K562 (cell line): Measurements from ENCODE around the gene HYOU1. TPM values are rescaled to one million over a fixed set of nuclear protein-coding genes. Genes with fewer than 3 reads are reported as not detected.

ENCODE experiments used
- ATF6 ChIP-seq: sonication (generic); formaldehyde crosslinking; IDR thresholded peaks from 2 replicates; pipeline ENCODE4 v1.4.0; 2020; ENCODE audit warnings: mild to moderate bottlenecking, missing genetic modification reagents
- DIDO1 ChIP-seq: fragments of 450-650 bp; IDR thresholded peaks from 2 replicates; pipeline ENCODE4 v1.6.1; 2016; ENCODE audit warnings: low read depth, missing biosample characterization, missing genetic modification characterization
- JUND ChIP-seq, 2 experiments: IDR thresholded peaks; 2 replicates in 1 of 2; 3 replicates in 1 of 2; pipeline ENCODE4 v1.6.1; 2011; ENCODE audit warnings: borderline replicate concordance in 2 of 2, low read depth in 2 of 2, low read length in 2 of 2, improper control_type of control experiment in 1 of 2, missing biosample characterization in 1 of 2, missing genetic modification characterization in 1 of 2, missing genetic modification reagents in 1 of 2
- MAZ ChIP-seq, 2 experiments: fragments of 450-650 bp in 1 of 2; sonication (generic) in 1 of 2; formaldehyde crosslinking; IDR thresholded peaks in 1 of 2; conservative IDR thresholded peaks in 1 of 2; 2 replicates each; pipeline versions ENCODE4 v1.4.0 to v1.5.0; 2020; ENCODE audit warnings: mild to moderate bottlenecking in 1 of 2, missing genetic modification reagents in 1 of 2
- MLLT1 ChIP-seq, 2 experiments: fragments of 450-650 bp; IDR thresholded peaks; 2 replicates each; pipeline ENCODE4 v1.6.1; 2016
- MYNN ChIP-seq, 2 experiments: sonication (generic); formaldehyde crosslinking in 1 of 2; IDR thresholded peaks; 2 replicates each; pipeline versions ENCODE4 v1.5.0 to v1.6.1; 2016 to 2020; ENCODE audit warnings: antibody characterized with exemption in 1 of 2, missing genetic modification reagents in 1 of 2
- PCBP1 ChIP-seq: fragments of 200-400 bp; formaldehyde crosslinking; IDR thresholded peaks from 2 replicates; pipeline ENCODE4 v1.6.1; 2018; ENCODE audit warnings: mild to moderate bottlenecking, low read depth, low read length; ENCODE audit not compliant: poor library complexity, severe bottlenecking
- POLR2H ChIP-seq: IDR thresholded peaks from 2 replicates; pipeline ENCODE4 v1.6.1; 2016; ENCODE audit warnings: missing genetic modification characterization, low read depth, mild to moderate bottlenecking, control low read depth, missing compliant biosample characterization, moderate library complexity
- TEAD2 ChIP-seq: fragments of 450-650 bp; IDR thresholded peaks from 2 replicates; pipeline ENCODE4 v1.6.1; 2016; ENCODE audit warnings: missing genetic modification characterization, control low read depth, missing compliant biosample characterization
- ZNF444 ChIP-seq: fragments of 250-450 bp; sonication (Bioruptor Pico); IDR thresholded peaks from 2 replicates; pipeline ENCODE4 v1.4.0; 2020; ENCODE audit warnings: mild to moderate bottlenecking, moderate library complexity
- ZZZ3 ChIP-seq: fragments of 450-650 bp; IDR thresholded peaks from 2 replicates; pipeline ENCODE4 v1.6.1; 2016; ENCODE audit warnings: antibody characterized with exemption, mild to moderate bottlenecking, moderate library complexity
- polyA plus RNA-seq, 8 experiments: library from polyadenylated mRNA; depleted of rRNA in 4 of 8; stranded (reverse) in 5 of 8; unstranded in 3 of 8; fragments of >200 nt; fragmentation: Nextera tagmentation in 2 of 8; fragmentation: Illumina TruSeq in 1 of 8; extraction: Ambion mirVana in 2 of 8; extraction: Trizol in 1 of 8; gene quantifications; 2 replicates each; pipeline versions ENCODE4 v1.2.1 to v1.2.3, GENCODE V29; 2011 to 2014; ENCODE audit warnings: inconsistent platforms in 1 of 8, missing spikeins in 1 of 8
- total RNA-seq, 7 experiments: library from RNA; depleted of rRNA in 6 of 7; stranded (reverse); fragments of >200 nt in 6 of 7; fragmentation: Illumina TruSeq in 2 of 7; extraction: Trizol in 2 of 7; gene quantifications; 2 replicates each; pipeline versions ENCODE4 v1.2.1 to v1.2.3, GENCODE V29; 2011 to 2021; ENCODE audit warnings: low replicate concordance in 1 of 7
- TF ChIP-seq, protein P1 (sequence below): sonication (generic); formaldehyde crosslinking; IDR thresholded peaks from 2 replicates; pipeline ENCODE4 v1.9.0; 2022; ENCODE audit warnings: mild to moderate bottlenecking, missing genetic modification reagents
- TF ChIP-seq, protein P2 (sequence below): fragments of 450-650 bp; IDR thresholded peaks from 2 replicates; pipeline ENCODE4 v1.6.1; 2016
- TF ChIP-seq, protein P3 (sequence below), 2 experiments: fragments of 450-650 bp in 1 of 2; IDR thresholded peaks; 2 replicates each; pipeline ENCODE4 v1.6.1; 2011 to 2017; ENCODE audit warnings: low read depth in 2 of 2, antibody characterized with exemption in 1 of 2, borderline replicate concordance in 1 of 2, low read length in 1 of 2, mild to moderate bottlenecking in 1 of 2, mixed read lengths in 1 of 2; ENCODE audit not compliant: control insufficient read depth in 1 of 2

The HYOU1 gene
- total and polyA plus RNA-seq, 9 of the 15 experiments (the other 6 are each of a cell fraction or from before 2014, with no cell fraction given) = 19.5 to 197 (median 128) TPM

DNA sequence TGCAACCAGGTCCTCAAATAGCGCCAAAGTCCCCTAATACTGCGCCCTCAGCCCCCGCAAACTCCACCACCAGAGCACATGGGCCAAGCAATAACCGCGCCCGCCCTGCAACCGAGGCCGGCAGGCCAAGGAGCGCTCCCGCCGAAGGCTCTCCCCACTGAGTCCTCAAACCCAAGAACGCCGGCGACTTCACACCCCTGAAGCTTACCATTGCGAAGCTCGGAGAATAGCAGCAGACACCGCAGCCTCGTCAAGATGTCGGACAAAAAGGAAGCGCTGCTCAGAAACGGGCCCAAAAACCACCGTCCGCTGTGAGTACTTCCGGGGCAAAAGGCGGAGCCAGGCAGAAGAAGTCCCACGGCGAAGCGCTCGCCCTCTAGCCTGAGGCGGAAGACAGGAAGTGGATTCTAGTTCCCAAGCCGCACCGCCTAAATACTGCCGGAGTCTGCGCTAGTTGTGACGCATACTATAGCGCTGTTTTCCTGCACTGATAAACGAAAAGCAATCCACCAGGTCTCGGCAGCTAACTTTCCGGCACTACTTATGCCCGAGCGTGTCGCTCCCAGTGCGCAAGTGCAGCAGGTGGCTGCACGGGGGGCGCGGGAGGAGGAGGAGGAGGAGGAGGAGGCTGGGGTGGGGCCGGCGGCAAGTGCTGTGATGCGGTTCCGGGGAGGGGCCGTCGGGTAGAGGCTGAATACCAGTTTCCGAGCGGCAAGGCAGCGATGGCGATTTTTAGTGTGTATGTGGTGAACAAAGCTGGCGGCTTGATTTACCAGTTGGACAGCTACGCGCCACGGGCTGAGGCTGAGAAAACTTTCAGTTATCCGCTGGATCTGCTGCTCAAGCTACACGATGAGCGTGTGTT lies 38.7 kb downstream of the HYOU1 start, which contains the start of the genes RPS25 and TRAPPC4 (continued):
- TF ChIP-seq ATF6 (CRISPR knock-in tag) = no peak
- no peak for TF ChIP-seq TEAD2 (tag)
- TF ChIP-seq, protein P1, sequence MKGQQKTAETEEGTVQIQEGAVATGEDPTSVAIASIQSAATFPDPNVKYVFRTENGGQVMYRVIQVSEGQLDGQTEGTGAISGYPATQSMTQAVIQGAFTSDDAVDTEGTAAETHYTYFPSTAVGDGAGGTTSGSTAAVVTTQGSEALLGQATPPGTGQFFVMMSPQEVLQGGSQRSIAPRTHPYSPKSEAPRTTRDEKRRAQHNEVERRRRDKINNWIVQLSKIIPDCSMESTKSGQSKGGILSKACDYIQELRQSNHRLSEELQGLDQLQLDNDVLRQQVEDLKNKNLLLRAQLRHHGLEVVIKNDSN (CRISPR knock-in tag) = peak; percentile 48
- peak; percentile 83 for TF ChIP-seq POLR2H (tag)
- peak; percentile 17; the same call in 1 of the 2 replicates for TF ChIP-seq JUND (IDR thresholded peaks at IDR 0.05; ENCODE audit: borderline replicate concordance, low read depth, low read length)
- peak; percentile 64; the same call in 2 of the 3 replicates for TF ChIP-seq JUND (tag; IDR thresholded peaks at IDR 0.05; ENCODE audit: borderline replicate concordance, low read depth, low read length)
- TF ChIP-seq PCBP1 = peak; percentile 31
- peak; percentile 87 for TF ChIP-seq DIDO1
- no peak for TF ChIP-seq ZNF444 (CRISPR knock-in tag)
- TF ChIP-seq MAZ (CRISPR knock-in tag; conservative IDR thresholded peaks at IDR 0.05 in 1 of 2, IDR thresholded peaks at IDR 0.05 in 1 of 2) = peak; percentile 66 to 82
- TF ChIP-seq, protein P2, sequence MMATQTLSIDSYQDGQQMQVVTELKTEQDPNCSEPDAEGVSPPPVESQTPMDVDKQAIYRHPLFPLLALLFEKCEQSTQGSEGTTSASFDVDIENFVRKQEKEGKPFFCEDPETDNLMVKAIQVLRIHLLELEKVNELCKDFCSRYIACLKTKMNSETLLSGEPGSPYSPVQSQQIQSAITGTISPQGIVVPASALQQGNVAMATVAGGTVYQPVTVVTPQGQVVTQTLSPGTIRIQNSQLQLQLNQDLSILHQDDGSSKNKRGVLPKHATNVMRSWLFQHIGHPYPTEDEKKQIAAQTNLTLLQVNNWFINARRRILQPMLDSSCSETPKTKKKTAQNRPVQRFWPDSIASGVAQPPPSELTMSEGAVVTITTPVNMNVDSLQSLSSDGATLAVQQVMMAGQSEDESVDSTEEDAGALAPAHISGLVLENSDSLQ = peak; percentile 74
- TF ChIP-seq, protein P3, sequence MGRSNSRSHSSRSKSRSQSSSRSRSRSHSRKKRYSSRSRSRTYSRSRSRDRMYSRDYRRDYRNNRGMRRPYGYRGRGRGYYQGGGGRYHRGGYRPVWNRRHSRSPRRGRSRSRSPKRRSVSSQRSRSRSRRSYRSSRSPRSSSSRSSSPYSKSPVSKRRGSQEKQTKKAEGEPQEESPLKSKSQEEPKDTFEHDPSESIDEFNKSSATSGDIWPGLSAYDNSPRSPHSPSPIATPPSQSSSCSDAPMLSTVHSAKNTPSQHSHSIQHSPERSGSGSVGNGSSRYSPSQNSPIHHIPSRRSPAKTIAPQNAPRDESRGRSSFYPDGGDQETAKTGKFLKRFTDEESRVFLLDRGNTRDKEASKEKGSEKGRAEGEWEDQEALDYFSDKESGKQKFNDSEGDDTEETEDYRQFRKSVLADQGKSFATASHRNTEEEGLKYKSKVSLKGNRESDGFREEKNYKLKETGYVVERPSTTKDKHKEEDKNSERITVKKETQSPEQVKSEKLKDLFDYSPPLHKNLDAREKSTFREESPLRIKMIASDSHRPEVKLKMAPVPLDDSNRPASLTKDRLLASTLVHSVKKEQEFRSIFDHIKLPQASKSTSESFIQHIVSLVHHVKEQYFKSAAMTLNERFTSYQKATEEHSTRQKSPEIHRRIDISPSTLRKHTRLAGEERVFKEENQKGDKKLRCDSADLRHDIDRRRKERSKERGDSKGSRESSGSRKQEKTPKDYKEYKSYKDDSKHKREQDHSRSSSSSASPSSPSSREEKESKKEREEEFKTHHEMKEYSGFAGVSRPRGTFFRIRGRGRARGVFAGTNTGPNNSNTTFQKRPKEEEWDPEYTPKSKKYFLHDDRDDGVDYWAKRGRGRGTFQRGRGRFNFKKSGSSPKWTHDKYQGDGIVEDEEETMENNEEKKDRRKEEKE (IDR thresholded peaks at IDR 0.05; ENCODE audit: borderline replicate concordance in 1 of 2, control insufficient read depth in 1 of 2, low read depth in 2 of 2, low read length in 1 of 2) = peak in 1 of 2 experiments; percentile 90; a peak in 2 of 4 replicates
- TF ChIP-seq MLLT1 (IDR thresholded peaks at IDR 0.05) = peak in 1 of 2 experiments; percentile 30; a peak in 1 of 4 replicates
- 0 out of 2 replicates have a peak, but pooled peaks have one; percentile 58 for TF ChIP-seq ZZZ3
- 0 out of 2 replicates have a peak, but pooled peaks have one; percentile 36 for TF ChIP-seq MYNN (IDR thresholded peaks at IDR 0.05)
- TF ChIP-seq MYNN (CRISPR knock-in tag; IDR thresholded peaks at IDR 0.05) = no peak
